K562 (cell line): Measurements from ENCODE around the gene TMEM107. TPM values are rescaled to one million over a fixed set of nuclear protein-coding genes. Genes with fewer than 3 reads are reported as not detected.
A peak's percentile ranks its signal among the peaks of the same experiment; 100 is the strongest.

ENCODE experiments used
- ARNT ChIP-seq, 2 experiments: fragments of 450-650 bp; IDR thresholded peaks; 2 replicates each; pipeline ENCODE4 v1.6.1; 2016; ENCODE audit warnings: mild to moderate bottlenecking in 1 of 2
- ATF1 ChIP-seq, 2 experiments: fragments of 450-650 bp in 1 of 2; IDR thresholded peaks; 2 replicates each; pipeline ENCODE4 v1.6.1; 2016; ENCODE audit warnings: missing compliant biosample characterization in 1 of 2, missing genetic modification characterization in 1 of 2
- ATF2 ChIP-seq: sonication (generic); formaldehyde crosslinking; IDR thresholded peaks from 2 replicates; pipeline ENCODE4 v1.8.1; 2022; ENCODE audit warnings: missing genetic modification reagents
- DACH1 ChIP-seq: fragments of 450-650 bp; IDR thresholded peaks from 2 replicates; pipeline ENCODE4 v1.6.1; 2018; ENCODE audit not compliant: partially characterized antibody
- DDX20 ChIP-seq: fragments of 450-650 bp; IDR thresholded peaks from 2 replicates; pipeline ENCODE4 v1.6.1; 2016; ENCODE audit warnings: missing genetic modification characterization, low read depth, mild to moderate bottlenecking, missing compliant biosample characterization, moderate library complexity
- ETS1 ChIP-seq: conservative IDR thresholded peaks from 2 replicates; pipeline ENCODE4 v1.6.1; 2011; ENCODE audit warnings: low read depth, mild to moderate bottlenecking, low read length; ENCODE audit not compliant: control insufficient read depth
- GTF2E2 ChIP-seq: fragments of 200-800 bp; sonication (Bioruptor generic); IDR thresholded peaks from 2 replicates; pipeline ENCODE4 v1.6.1; 2016; ENCODE audit warnings: missing genetic modification characterization, missing compliant biosample characterization
- JUND ChIP-seq, 2 experiments: IDR thresholded peaks; 2 replicates in 1 of 2; 3 replicates in 1 of 2; pipeline ENCODE4 v1.6.1; 2011; ENCODE audit warnings: borderline replicate concordance in 2 of 2, low read depth in 2 of 2, low read length in 2 of 2, improper control_type of control experiment in 1 of 2, missing biosample characterization in 1 of 2, missing genetic modification characterization in 1 of 2, missing genetic modification reagents in 1 of 2
- KAT2B ChIP-seq: IDR thresholded peaks from one replicate; pipeline ENCODE4 v1.6.1; 2012; ENCODE audit warnings: low read depth, mild to moderate bottlenecking, control low read depth, inconsistent platforms, low read length, moderate library complexity
- MED1 ChIP-seq: sonication (generic); formaldehyde crosslinking; IDR thresholded peaks from 2 replicates; pipeline ENCODE4 v1.8.1; 2023; ENCODE audit warnings: missing genetic modification reagents, borderline replicate concordance
- NELFE ChIP-seq: IDR thresholded peaks from 2 replicates; pipeline ENCODE4 v1.6.1; 2011; ENCODE audit warnings: mild to moderate bottlenecking; ENCODE audit not compliant: insufficient read depth, insufficient read length
- SMARCA5 ChIP-seq: fragments of 450-650 bp; IDR thresholded peaks from 2 replicates; pipeline ENCODE4 v1.6.1; 2016
- TAF1 ChIP-seq: IDR thresholded peaks from 2 replicates; pipeline ENCODE4 v1.6.1; 2011; ENCODE audit warnings: mild to moderate bottlenecking, low read length, moderate library complexity; ENCODE audit not compliant: insufficient read depth, control insufficient read depth, severe bottlenecking; ENCODE audit errors: extremely low read depth
- TBL1XR1 ChIP-seq, 2 experiments: IDR thresholded peaks; 2 replicates each; pipeline ENCODE4 v1.6.1; 2012; ENCODE audit warnings: improper control_type of control experiment in 2 of 2, low read length in 2 of 2, mild to moderate bottlenecking in 1 of 2
- TRIM24 ChIP-seq, 2 experiments: fragments of 450-650 bp; IDR thresholded peaks; 2 replicates each; pipeline ENCODE4 v1.6.1; 2016
- U2AF1 ChIP-seq: fragments of 200-400 bp; formaldehyde crosslinking; optimal IDR thresholded peaks from 2 replicates; pipeline ENCODE3; 2017; ENCODE audit warnings: mild to moderate bottlenecking, low read depth, low read length, moderate library complexity
- XRCC5 ChIP-seq: fragments of 200-400 bp; formaldehyde crosslinking; IDR thresholded peaks from 2 replicates; pipeline ENCODE4 v1.6.1; 2017; ENCODE audit warnings: low read depth, mild to moderate bottlenecking, low read length
- ZBTB7A ChIP-seq: IDR thresholded peaks from 2 replicates; pipeline ENCODE4 v1.6.1; 2011; ENCODE audit warnings: low read depth, mild to moderate bottlenecking, low read length, moderate library complexity, borderline replicate concordance; ENCODE audit not compliant: control insufficient read depth
- ZKSCAN3 ChIP-seq: fragments of 250-450 bp; sonication (Bioruptor Pico); IDR thresholded peaks from 2 replicates; pipeline ENCODE4 v1.4.0; 2020
- ZNF133 ChIP-seq: fragments of 250-450 bp; sonication (Bioruptor Pico); IDR thresholded peaks from 2 replicates; pipeline ENCODE4 v1.4.0; 2020; ENCODE audit warnings: mild to moderate bottlenecking
- ZNF253 ChIP-seq: fragments of 250-450 bp; sonication (Bioruptor Pico); conservative IDR thresholded peaks from 2 replicates; pipeline ENCODE4 v1.6.1; 2021; ENCODE audit warnings: mild to moderate bottlenecking
- ZNF408 ChIP-seq: fragments of 250-450 bp; sonication (Bioruptor Pico); IDR thresholded peaks from 2 replicates; pipeline ENCODE4 v1.4.0; 2020; ENCODE audit warnings: low read depth, mild to moderate bottlenecking, moderate library complexity
- ZNF512 ChIP-seq: IDR thresholded peaks from 2 replicates; pipeline ENCODE4 v1.6.1; 2016; ENCODE audit warnings: missing genetic modification characterization, missing compliant biosample characterization
- ZNF668 ChIP-seq: fragments of 250-450 bp; sonication (Bioruptor Pico); IDR thresholded peaks from 2 replicates; pipeline ENCODE4 v1.8.0; 2022; ENCODE audit warnings: mild to moderate bottlenecking, inconsistent platforms
- ZSCAN29 ChIP-seq: fragments of 450-650 bp; IDR thresholded peaks from 2 replicates; pipeline ENCODE4 v1.6.1; 2017
- polyA plus RNA-seq, 8 experiments: library from polyadenylated mRNA; depleted of rRNA in 4 of 8; stranded (reverse) in 5 of 8; unstranded in 3 of 8; fragments of >200 nt; fragmentation: Nextera tagmentation in 2 of 8; fragmentation: Illumina TruSeq in 1 of 8; extraction: Ambion mirVana in 2 of 8; extraction: Trizol in 1 of 8; gene quantifications; 2 replicates each; pipeline versions ENCODE4 v1.2.1 to v1.2.3, GENCODE V29; 2011 to 2014; ENCODE audit warnings: inconsistent platforms in 1 of 8, missing spikeins in 1 of 8
- total RNA-seq, 7 experiments: library from RNA; depleted of rRNA in 6 of 7; stranded (reverse); fragments of >200 nt in 6 of 7; fragmentation: Illumina TruSeq in 2 of 7; extraction: Trizol in 2 of 7; gene quantifications; 2 replicates each; pipeline versions ENCODE4 v1.2.1 to v1.2.3, GENCODE V29; 2011 to 2021; ENCODE audit warnings: low replicate concordance in 1 of 7

TMEM107 gene
- total and polyA plus RNA-seq, 9 of the 15 experiments (the other 6 are each of a cell fraction or from before 2014, with no cell fraction given): 7.1 to 26.2 (median 16.9) TPM

- TF ChIP-seq ARNT (IDR thresholded peaks at IDR 0.05): 0 out of 4 replicates have a peak, but pooled peaks of 1 of the 2 experiments have one; percentile 26
- peak; percentile 82 for TF ChIP-seq ETS1
- no peak for TF ChIP-seq ZNF253
- 0 out of 2 replicates have a peak, but pooled peaks have one; percentile 33 for TF ChIP-seq GTF2E2 (tag)
- TF ChIP-seq MED1 (CRISPR knock-in tag): no peak
- no peak for TF ChIP-seq ATF2
- no peak for TF ChIP-seq ZKSCAN3
- TF ChIP-seq DDX20 (tag): no peak
- TF ChIP-seq ZNF668 (CRISPR knock-in tag): no peak
- TF ChIP-seq XRCC5: no peak
- no peak for TF ChIP-seq KAT2B
- TF ChIP-seq NELFE: no peak
- TF ChIP-seq ZNF133 (CRISPR knock-in tag): no peak
- TF ChIP-seq ZSCAN29: peak; percentile 72; the same call in 1 of the 2 replicates
- TF ChIP-seq TRIM24 (IDR thresholded peaks at IDR 0.05): peak in 1 of 2 experiments; percentile 2; a peak in 1 of 4 replicates
- no peak for TF ChIP-seq U2AF1
- no peak for TF ChIP-seq ZNF512 (tag)
- TF ChIP-seq ZNF408 (CRISPR knock-in tag): no peak
- TF ChIP-seq ZBTB7A: 0 out of 2 replicates have a peak, but pooled peaks have one; percentile 55
- TF ChIP-seq ATF1 (CRISPR knock-in tag; IDR thresholded peaks at IDR 0.05): no peak
- TF ChIP-seq ATF1 (tag; IDR thresholded peaks at IDR 0.05): no peak
- no peak for TF ChIP-seq DACH1
- peak; percentile 32; the same call in 1 of the 2 replicates for TF ChIP-seq JUND (IDR thresholded peaks at IDR 0.05; ENCODE audit: borderline replicate concordance, low read depth, low read length)
- no peak for TF ChIP-seq JUND (tag; IDR thresholded peaks at IDR 0.05; ENCODE audit: borderline replicate concordance, low read depth, low read length)
- peak in 1 of 2 experiments; percentile 96; a peak in 2 of 4 replicates for TF ChIP-seq TBL1XR1 (IDR thresholded peaks at IDR 0.05; ENCODE audit: low read length in 2 of 2)
- TF ChIP-seq TAF1: no peak
- no peak for TF ChIP-seq SMARCA5
Observed at GRCh38 chr17:8221663-8222379, 45.6 kb upstream of the TMEM107 start (continued).
